PC-9 (cell line): ENCODE data around the gene HOXA4. TPM values are rescaled to one million over a fixed set of nuclear protein-coding genes. Genes with fewer than 3 reads are reported as not detected.

ENCODE experiments used
- BruUV-seq: library from RNA; stranded (reverse); fragments of 400-500 nt; replicated peaks from 2 replicates; lab custom pipeline; 2021; lab: Mats Ljungman, UMichigan
- CTCF ChIA-PET: fragments of 300-600 bp; sonication (Branson Sonifier 250); formaldehyde crosslinking; loops from one replicate; lab custom pipeline; 2022; ENCODE audit warnings: antibody characterized with exemption; lab: Charles Lee
- POLR2A ChIA-PET: fragments of 300-600 bp; sonication (Branson Sonifier 250); formaldehyde crosslinking; loops from one replicate; lab custom pipeline; 2022; ENCODE audit warnings: antibody characterized with exemption; ENCODE audit not compliant: unreplicated experiment; lab: Charles Lee
- DNase-seq, 2 experiments: peaks; one replicate each; pipeline versions ENCODE4 v3.0.0 to v3.0.0-alpha.2; 2015 to 2022; ENCODE audit warnings: mixed read lengths in 1 of 2
- H2AFZ ChIP-seq: fragments of 200-600 bp; sonication (generic); 2 replicates; pipeline ENCODE4 v1.8.1; 2017; ENCODE audit warnings: antibody characterized with exemption
- H3F3A ChIP-seq: fragments of 200-600 bp; sonication (generic); 2 replicates; pipeline ENCODE4 v1.8.1; 2017; ENCODE audit warnings: antibody characterized with exemption, mild to moderate bottlenecking, low read depth; ENCODE audit not compliant: insufficient read depth
- H3K27ac ChIP-seq: fragments of 200-600 bp; sonication (generic); 2 replicates; pipeline ENCODE4 v1.6.1; 2016; ENCODE audit warnings: mixed run types
- H3K27me3 ChIP-seq: fragments of 200-600 bp; sonication (generic); 2 replicates; pipeline ENCODE4 v1.6.1; 2016; ENCODE audit warnings: low read depth, mixed run types; ENCODE audit not compliant: insufficient read depth
- H3K36me3 ChIP-seq: fragments of 200-600 bp; sonication (generic); 2 replicates; pipeline ENCODE4 v1.6.1; 2016; ENCODE audit warnings: low read depth, mixed run types
- H3K4me1 ChIP-seq: fragments of 200-600 bp; sonication (generic); replicated peaks from 2 replicates; pipeline ENCODE4 v1.6.1; 2016; ENCODE audit warnings: mixed run types; ENCODE audit not compliant: insufficient read depth
- H3K4me2 ChIP-seq: fragments of 200-600 bp; sonication (generic); 2 replicates; pipeline ENCODE4 v1.6.1; 2017; ENCODE audit warnings: mixed run types
- H3K4me3 ChIP-seq: fragments of 200-600 bp; sonication (generic); 2 replicates; pipeline ENCODE4 v1.6.1; 2016; ENCODE audit warnings: mixed run types
- H3K79me2 ChIP-seq: fragments of 200-600 bp; sonication (generic); 2 replicates; pipeline ENCODE4 v1.6.1; 2017; ENCODE audit warnings: low read depth, mixed run types
- H3K9me2 ChIP-seq: fragments of 200-600 bp; sonication (generic); 2 replicates; pipeline ENCODE4 v1.8.1; 2017; ENCODE audit warnings: mild to moderate bottlenecking; ENCODE audit not compliant: insufficient read depth
- H3K9me3 ChIP-seq: fragments of 200-600 bp; sonication (generic); 2 replicates; pipeline ENCODE4 v1.8.1; 2016; ENCODE audit warnings: low read depth; ENCODE audit not compliant: insufficient read depth
- H4K20me1 ChIP-seq: fragments of 200-600 bp; sonication (generic); 2 replicates; pipeline ENCODE4 v1.8.1; 2017; ENCODE audit not compliant: insufficient read depth
- CTCF ChIP-seq: fragments of 200-600 bp; sonication (generic); conservative IDR thresholded peaks from 2 replicates; pipeline ENCODE4 v1.6.1; 2017; ENCODE audit warnings: mixed run types, antibody characterized with exemption, mild to moderate bottlenecking, moderate library complexity
- EZH2 ChIP-seq: fragments of 200-600 bp; sonication (generic); IDR thresholded peaks from 2 replicates; pipeline ENCODE4 v1.8.0; 2017; ENCODE audit warnings: antibody characterized with exemption, low read depth
- intact Hi-C: fragments of 100-400 bp; cut with micrococcal nuclease; formaldehyde crosslinking; loops from one replicate; pipeline ENCODE4 v1.10.0; 2022; ENCODE audit not compliant: unreplicated experiment
- total RNA-seq: library from RNA; stranded (reverse); gene quantifications from 2 replicates; pipeline ENCODE4 v1.2.3, GENCODE V29; 2021

The HOXA4 gene
- total RNA-seq, 1 experiment from 2014 or later = not detected

GRCh38 chr7:27112955-27113949 is 17.3 kb downstream of the HOXA4 start:
- peaks cover 47% of the 10 kb centered on the region for H3K4me1 ChIP-seq
- H3K79me2 ChIP-seq = peaks cover 94% of the 10 kb centered on the region
- H3K4me3 ChIP-seq = peak overlapping the region; percentile 80
- TSS peak; percentile 51 for BruUV-seq
- H3K9me2 ChIP-seq = no peaks in the 10 kb centered on the region
- H3K9me3 ChIP-seq = no peaks in the 10 kb centered on the region
- ChIA-PET POLR2A (interaction anchor here (0.5 to 0.8 kb wide), 7 partner anchors 15 to 288 kb away, joined by 3 to 12 read pairs (median 3); no protein-coding TSS in a partner anchor), CTCF (interaction anchor here (0.7 kb wide), 1 partner anchor 564 kb away, joined by 3 read pairs; no protein-coding TSS in a partner anchor)
- no peaks in the 10 kb centered on the region for H4K20me1 ChIP-seq
- peak overlapping the region; percentile 55; the same call in 1 of the 2 replicates for H2AFZ ChIP-seq
- TF ChIP-seq EZH2 = no peak
- TF ChIP-seq CTCF = no peak
- no peaks in the 10 kb centered on the region for H3K27me3 ChIP-seq
- peaks cover 54% of the 10 kb centered on the region for H3F3A ChIP-seq
- peaks cover 47% of the 10 kb centered on the region for H3K36me3 ChIP-seq
- H3K27ac ChIP-seq = peak overlapping the region; percentile 92
- intact Hi-C loops = loop anchor here (2.0 to 10.0 kb wide), 3 partner anchors 40 to 632 kb away; partner anchors contain the start of gene TAX1BP1
- DNase-seq = peak; percentile 76 to 90
- H3K4me2 ChIP-seq = peak overlapping the region; percentile 87

GRCh38 chr7:27112361-27112760 is 18.2 kb downstream of the HOXA4 start:
- Histone ChIP-seq H3K9me3 (no peaks in the 10 kb centered on the region), H3K27ac (peak overlapping the region; percentile 92), H2AFZ (no peak overlapping the region), H3F3A (peaks cover 56% of the 10 kb centered on the region), H3K4me1 (peaks cover 38% of the 10 kb centered on the region), H3K9me2 (no peaks in the 10 kb centered on the region), H4K20me1 (no peaks in the 10 kb centered on the region), H3K4me2 (peak overlapping the region; percentile 87), H3K79me2 (peaks cover 94% of the 10 kb centered on the region), H3K4me3 (peak overlapping the region; percentile 80), H3K27me3 (no peaks in the 10 kb centered on the region), H3K36me3 (peaks cover 49% of the 10 kb centered on the region)
- BruUV-seq = no TSS peak
- ChIA-PET POLR2A (interaction anchor here (0.6 kb wide), 1 partner anchor 59 kb away, joined by 4 read pairs; no protein-coding TSS in a partner anchor), CTCF (no interaction called here)
- TF ChIP-seq EZH2 = no peak
- TF ChIP-seq CTCF = no peak
- intact Hi-C loops = loop anchor here (2.0 to 10.0 kb wide), 3 partner anchors 40 to 632 kb away; partner anchors contain the start of gene TAX1BP1
- no peak for DNase-seq

- H3K79me2 ChIP-seq = peaks cover 94% of the 10 kb centered on the region
- peaks cover 33% of the 10 kb centered on the region for H3K4me1 ChIP-seq
- TF ChIP-seq EZH2 (no peak), CTCF (no peak)
- no TSS peak for BruUV-seq
- DNase-seq = peak in 1 of 2 experiments; percentile 83
- H4K20me1 ChIP-seq = no peaks in the 10 kb centered on the region
- H3K27me3 ChIP-seq = no peaks in the 10 kb centered on the region
- ChIA-PET POLR2A (interaction anchor here (0.6 kb wide), 1 partner anchor 59 kb away, joined by 4 read pairs; no protein-coding TSS in a partner anchor), CTCF (no interaction called here)
- H3K27ac ChIP-seq = peak overlapping the region; percentile 92
- H3K4me3 ChIP-seq = peak overlapping the region; percentile 80
- H3K9me2 ChIP-seq = no peaks in the 10 kb centered on the region
- peaks cover 62% of the 10 kb centered on the region for H3F3A ChIP-seq
- peaks cover 49% of the 10 kb centered on the region for H3K36me3 ChIP-seq
- intact Hi-C loops = loop anchor here (1.0 to 10.0 kb wide), 4 partner anchors 39 to 633 kb away; partner anchors contain the start of gene TAX1BP1
- H3K9me3 ChIP-seq = no peaks in the 10 kb centered on the region
- H2AFZ ChIP-seq = no peak overlapping the region
- H3K4me2 ChIP-seq = peak overlapping the region; percentile 87
Observed at GRCh38 chr7:27111751-27112277, 18.7 kb downstream of the HOXA4 start.
